ENCODE results near the gene MYLK.

DNA sequence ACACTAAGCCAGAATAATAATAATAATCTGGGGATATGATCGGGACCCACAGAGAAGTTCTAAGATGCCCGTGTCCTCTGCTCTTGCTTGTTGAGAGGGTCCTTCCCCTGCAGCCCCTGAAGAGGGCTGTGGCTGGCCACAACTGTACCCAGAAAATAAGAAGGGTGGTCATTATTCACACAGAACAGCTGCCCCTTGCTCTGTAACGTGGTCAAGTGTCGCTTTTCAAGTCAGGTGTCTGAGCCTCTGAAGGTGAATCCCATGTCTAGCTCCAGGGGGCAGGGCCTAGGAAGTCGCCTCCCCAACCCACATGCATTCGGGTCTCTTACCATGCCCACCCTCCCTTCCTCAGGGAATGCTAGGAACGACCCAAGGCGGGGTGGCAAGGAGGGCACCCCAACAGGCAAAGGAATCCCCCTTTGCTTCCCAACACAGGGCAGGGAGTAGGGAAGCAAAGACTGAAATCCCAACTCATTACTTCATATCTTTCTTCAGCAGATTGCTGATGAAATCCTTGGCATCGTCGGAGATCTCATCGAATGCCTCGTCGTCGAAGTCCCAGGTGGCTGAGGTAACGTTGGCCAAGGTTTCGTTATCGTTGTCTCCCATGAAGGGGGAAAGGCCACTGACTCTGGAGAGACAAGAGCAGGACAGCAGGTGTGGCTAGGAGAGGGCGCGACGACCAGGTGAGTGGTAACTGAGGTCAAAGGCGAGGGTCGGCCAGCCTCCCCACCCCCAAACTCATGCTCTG is 255.0 kb downstream of the MYLK start:
- TF ChIP-seq EZH2 (IDR thresholded peaks at IDR 0.05) (no peak), POLR2AphosphoS5 (IDR thresholded peaks at IDR 0.05; ENCODE audit: borderline replicate concordance, low read depth, low read length) (no peak), FOXP2 (optimal IDR thresholded peaks at IDR 0.05; ENCODE audit: control extremely low read depth, extremely low read length, insufficient read depth) (no peak)

Data from SK-N-MC (cell line).